ENCODE data around the gene SMIM1.

- TF ChIP-seq CTCF (conservative IDR thresholded peaks at IDR 0.05; ENCODE audit: low read depth, low read length) (no peak), MXI1 (IDR thresholded peaks at IDR 0.05; ENCODE audit: borderline replicate concordance, low read depth, low read length) (no peak), POLR2A (IDR thresholded peaks at IDR 0.05; ENCODE audit: low read depth, low read length) (no peak), RCOR1 (IDR thresholded peaks at IDR 0.05; ENCODE audit: insufficient replicate concordance, low read length) (no peak), CEBPB (IDR thresholded peaks at IDR 0.05; ENCODE audit: low read depth, low read length) (no peak), RAD21 (IDR thresholded peaks at IDR 0.05; ENCODE audit: low read length) (no peak), CHD1 (IDR thresholded peaks at IDR 0.05; ENCODE audit: low read depth, low read length) (no peak), NFE2L2 (IDR thresholded peaks at IDR 0.05; ENCODE audit: low read depth, low read length) (no peak), ELK1 (IDR thresholded peaks at IDR 0.05; ENCODE audit: borderline replicate concordance, low read depth, low read length) (no peak), USF2 (IDR thresholded peaks at IDR 0.05; ENCODE audit: low read depth, low read length) (no peak), MAFK (IDR thresholded peaks at IDR 0.05; ENCODE audit: low read depth, low read length) (no peak), SMC3 (IDR thresholded peaks at IDR 0.05; ENCODE audit: low read depth, low read length) (no peak), FOS (IDR thresholded peaks at IDR 0.05; ENCODE audit: low read depth, low read length) (no peak)
Measured at GRCh38 chr1:3736708-3737107, 35.8 kb upstream of the SMIM1 start.
